Fibroblast of mammary gland (primary cell): Measurements from ENCODE around the gene KIAA0513.

Experiments used
- DNase-seq: peaks from one replicate; pipeline ENCODE4 v3.0.0-alpha.2; 2010; ENCODE audit warnings: low read depth
- H3K4me3 ChIP-seq: 2 replicates; pipeline ENCODE4 v1.5.1; 2011; ENCODE audit warnings: low read depth, mild to moderate bottlenecking, low read length, moderate library complexity; ENCODE audit not compliant: control insufficient read depth
- TF ChIP-seq, protein P1 (sequence below): conservative IDR thresholded peaks from 2 replicates; pipeline ENCODE4 v1.5.1; 2011; ENCODE audit warnings: low read depth, low read length, inconsistent platforms; ENCODE audit not compliant: control insufficient read depth, insufficient read depth

KIAA0513 gene

DNA sequence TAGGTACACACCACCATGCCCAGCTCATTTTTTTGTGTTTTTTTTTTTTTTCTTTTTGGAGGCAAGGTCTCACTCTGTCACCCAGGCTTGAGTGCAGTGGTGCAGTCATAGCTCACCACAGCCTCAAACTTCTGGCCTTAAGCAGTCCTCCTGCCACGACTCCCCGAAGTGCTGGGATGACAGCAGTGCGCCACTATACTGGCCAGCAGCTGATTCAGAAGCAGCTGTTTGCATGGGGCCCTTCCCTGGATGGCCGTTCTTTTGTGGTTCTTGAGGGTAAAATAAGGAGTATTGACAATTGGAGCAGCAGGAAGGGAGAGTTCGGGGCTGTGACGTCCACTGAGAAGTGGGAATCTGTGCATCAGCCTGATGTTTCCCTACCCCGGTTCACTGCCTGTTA lies 41.6 kb downstream of the KIAA0513 start:
- H3K4me3 ChIP-seq = no peak overlapping the region
- TF ChIP-seq, protein P1, sequence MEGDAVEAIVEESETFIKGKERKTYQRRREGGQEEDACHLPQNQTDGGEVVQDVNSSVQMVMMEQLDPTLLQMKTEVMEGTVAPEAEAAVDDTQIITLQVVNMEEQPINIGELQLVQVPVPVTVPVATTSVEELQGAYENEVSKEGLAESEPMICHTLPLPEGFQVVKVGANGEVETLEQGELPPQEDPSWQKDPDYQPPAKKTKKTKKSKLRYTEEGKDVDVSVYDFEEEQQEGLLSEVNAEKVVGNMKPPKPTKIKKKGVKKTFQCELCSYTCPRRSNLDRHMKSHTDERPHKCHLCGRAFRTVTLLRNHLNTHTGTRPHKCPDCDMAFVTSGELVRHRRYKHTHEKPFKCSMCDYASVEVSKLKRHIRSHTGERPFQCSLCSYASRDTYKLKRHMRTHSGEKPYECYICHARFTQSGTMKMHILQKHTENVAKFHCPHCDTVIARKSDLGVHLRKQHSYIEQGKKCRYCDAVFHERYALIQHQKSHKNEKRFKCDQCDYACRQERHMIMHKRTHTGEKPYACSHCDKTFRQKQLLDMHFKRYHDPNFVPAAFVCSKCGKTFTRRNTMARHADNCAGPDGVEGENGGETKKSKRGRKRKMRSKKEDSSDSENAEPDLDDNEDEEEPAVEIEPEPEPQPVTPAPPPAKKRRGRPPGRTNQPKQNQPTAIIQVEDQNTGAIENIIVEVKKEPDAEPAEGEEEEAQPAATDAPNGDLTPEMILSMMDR = no peak
- no peak for DNase-seq

DNA sequence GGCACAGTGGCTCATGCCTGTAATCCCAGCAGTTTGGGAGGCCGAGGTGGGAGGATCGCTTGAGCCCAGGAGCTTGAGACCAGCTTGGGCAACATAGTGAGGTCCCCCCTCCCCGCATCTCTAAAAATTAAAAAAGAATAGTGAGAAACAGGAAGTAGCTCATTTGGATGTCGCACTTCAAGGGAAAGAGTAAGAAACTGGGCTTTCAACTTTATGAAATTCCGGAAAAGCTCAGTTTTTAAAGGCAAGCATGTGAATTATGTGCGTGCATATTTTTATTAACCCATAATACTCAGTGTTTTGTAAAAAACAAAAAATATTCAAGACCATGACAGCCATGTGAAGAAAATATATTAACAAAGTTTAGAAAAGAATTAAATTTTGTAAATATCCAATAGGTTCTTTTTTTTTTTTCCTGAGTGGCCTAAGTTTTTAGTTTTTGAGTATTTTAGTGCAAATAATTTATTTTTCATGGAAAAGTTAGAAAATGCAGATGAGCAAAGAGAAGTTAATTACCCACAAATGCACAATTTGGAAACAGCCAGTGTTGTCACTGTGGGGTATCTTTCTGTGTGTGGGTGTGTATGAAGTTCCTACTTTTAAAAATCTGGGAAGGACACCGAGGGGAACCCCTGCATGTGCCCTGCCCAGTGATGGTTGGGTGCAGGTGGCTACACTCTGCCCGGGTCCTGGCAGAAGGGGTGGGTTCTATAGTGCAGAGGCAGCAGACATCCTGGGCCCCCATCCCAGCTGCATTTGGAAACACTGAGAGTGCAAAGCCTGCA lies 44.7 kb downstream of the KIAA0513 start:
- TF ChIP-seq, protein P1 = no peak
- no peak overlapping the region for H3K4me3 ChIP-seq
- no peak for DNase-seq

DNA sequence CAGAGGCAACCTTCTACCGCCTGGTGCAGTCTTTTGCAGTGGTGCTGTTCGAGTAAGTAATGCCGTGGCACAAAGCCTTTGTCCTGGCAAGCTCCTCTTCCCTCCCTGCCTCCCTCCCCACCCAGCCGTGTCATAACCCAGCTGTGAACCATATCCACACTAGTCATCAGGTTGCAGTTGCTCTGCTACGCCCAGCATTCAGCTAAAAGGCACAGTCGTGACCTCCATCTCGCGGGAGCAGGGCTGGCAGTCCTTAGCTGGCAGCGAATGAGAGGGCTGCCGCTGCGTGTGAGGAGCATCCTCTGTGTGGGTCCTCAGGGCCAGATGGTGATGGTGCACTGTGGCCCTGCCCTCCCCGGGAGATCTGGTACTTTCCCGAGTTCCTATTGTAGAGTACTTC lies 45.4 kb downstream of the KIAA0513 start:
- TF ChIP-seq, protein P1 = no peak
- DNase-seq = peak; percentile 87
- no peak overlapping the region for H3K4me3 ChIP-seq

DNA sequence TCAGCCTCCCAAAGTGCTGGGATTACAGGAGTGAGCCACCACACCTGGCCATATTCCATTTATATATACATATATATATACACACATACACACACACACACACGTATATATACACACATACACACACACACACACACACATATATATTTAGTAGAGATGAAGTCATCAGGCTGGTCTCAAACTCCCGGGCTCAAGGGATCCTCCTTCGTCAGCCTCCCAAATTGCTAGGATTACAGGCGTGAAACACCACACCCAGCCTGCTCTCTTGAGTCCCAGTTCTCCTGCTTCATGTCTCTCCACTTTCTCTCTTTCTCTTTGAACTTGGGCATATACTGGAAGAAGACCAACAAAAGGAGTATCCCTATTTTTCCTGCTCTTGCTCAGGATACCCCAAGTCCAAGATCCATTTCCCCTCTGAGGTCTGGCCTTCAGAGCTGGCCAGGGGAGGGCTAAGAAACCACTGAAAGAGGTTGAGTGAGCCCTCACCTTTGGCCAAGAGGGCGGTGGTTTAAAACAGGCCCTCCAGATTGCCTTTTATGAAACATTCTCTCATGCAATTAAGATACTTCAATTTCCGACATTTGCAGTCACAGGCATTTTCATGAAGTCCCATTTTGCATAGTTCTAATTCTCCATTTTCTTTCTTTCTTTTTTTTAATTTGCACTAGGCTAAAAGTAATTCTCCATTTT lies 46.8 kb downstream of the KIAA0513 start:
- DNase-seq = no peak
- TF ChIP-seq, protein P1 = no peak
- H3K4me3 ChIP-seq = no peak overlapping the region

DNA sequence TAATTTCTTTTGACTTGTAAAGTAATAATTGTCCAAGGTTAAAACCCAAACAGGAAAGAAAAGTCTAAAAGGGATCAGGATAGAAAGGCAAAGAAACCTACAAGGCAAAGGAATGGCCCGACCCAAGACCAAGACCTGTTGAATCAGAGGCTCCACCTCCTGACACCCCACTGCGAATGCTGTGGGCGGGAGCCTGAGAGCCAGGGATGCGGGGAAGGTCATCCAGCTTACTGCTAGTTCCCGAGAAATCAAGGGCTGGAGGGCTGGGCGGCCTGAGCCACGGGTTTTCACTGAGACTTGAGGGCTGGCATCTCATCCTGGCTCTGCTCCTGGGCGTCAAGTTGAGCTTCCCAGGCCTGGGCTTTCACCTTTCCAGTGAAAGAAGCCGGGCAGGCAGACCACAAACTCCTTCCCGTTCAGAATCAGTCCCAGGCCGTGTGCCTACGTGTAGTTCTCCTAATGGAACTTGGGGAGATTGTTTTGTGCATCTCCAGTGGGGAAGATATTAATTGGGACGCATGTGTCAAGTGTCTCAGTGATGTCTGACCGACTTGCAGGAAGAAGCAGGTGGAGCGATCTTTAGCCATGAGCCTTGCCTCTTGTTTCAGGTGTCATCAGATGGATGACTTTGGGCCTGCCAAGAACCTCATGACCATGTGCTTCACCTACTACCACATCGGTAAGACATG lies 47.8 kb downstream of the KIAA0513 start:
- H3K4me3 ChIP-seq = no peak overlapping the region
- DNase-seq = no peak
- TF ChIP-seq, protein P1 = no peak

DNA sequence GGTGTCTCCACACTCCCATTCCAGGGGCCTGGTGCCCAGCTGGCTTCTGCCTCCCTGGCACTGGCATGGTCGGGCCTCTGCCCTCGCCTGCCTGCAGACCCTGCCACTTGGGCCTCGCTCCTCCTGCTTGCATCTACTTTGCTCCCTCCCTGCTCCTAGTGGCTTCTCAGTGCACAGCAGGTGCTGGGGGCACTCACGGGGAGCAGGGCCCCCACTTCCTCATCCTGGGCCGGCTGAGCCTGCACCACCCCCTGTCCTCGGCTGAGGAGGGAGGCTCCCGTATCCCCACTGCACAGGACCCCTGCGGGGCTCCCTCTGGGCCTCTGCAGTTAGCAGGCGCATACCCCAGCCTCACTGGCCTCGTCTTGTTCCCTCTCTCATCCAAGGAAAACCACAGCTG lies 49.4 kb downstream of the KIAA0513 start:
- H3K4me3 ChIP-seq = no peak overlapping the region
- no peak for DNase-seq
- TF ChIP-seq, protein P1 = no peak
